Astrocyte (in vitro differentiated cells and primary cell): ENCODE measurements around the gene PDLIM1.

Source experiments
- EZH2 ChIP-seq: IDR thresholded peaks from 2 replicates; pipeline ENCODE4 v1.6.1; 2012; ENCODE audit warnings: mild to moderate bottlenecking, low read length, inconsistent platforms; ENCODE audit not compliant: insufficient read depth
- TF ChIP-seq, protein P1 (sequence below): IDR thresholded peaks from 2 replicates; pipeline ENCODE4 v1.5.1; 2011; ENCODE audit warnings: low read depth, mild to moderate bottlenecking, inconsistent platforms, low read length, moderate library complexity; ENCODE audit not compliant: insufficient read depth

DNA sequence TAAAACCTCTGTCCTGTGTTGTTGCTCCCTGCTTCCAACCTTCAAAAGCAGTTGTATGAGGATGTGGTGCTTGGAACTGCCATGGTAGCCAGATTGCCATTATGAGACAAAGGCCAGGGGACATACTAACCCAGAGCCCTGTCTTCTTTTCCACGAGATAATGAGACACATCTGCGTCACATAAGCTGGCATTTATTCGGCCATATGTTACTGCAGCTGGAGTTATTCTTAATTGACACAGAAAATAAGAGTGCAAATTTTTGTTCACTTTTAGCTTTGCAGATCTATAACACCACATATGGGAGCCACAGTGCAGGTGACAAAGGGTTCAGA is 15.5 kb upstream of the PDLIM1 start:
- TF ChIP-seq, protein P1, sequence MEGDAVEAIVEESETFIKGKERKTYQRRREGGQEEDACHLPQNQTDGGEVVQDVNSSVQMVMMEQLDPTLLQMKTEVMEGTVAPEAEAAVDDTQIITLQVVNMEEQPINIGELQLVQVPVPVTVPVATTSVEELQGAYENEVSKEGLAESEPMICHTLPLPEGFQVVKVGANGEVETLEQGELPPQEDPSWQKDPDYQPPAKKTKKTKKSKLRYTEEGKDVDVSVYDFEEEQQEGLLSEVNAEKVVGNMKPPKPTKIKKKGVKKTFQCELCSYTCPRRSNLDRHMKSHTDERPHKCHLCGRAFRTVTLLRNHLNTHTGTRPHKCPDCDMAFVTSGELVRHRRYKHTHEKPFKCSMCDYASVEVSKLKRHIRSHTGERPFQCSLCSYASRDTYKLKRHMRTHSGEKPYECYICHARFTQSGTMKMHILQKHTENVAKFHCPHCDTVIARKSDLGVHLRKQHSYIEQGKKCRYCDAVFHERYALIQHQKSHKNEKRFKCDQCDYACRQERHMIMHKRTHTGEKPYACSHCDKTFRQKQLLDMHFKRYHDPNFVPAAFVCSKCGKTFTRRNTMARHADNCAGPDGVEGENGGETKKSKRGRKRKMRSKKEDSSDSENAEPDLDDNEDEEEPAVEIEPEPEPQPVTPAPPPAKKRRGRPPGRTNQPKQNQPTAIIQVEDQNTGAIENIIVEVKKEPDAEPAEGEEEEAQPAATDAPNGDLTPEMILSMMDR, result no peak
- no peak for TF ChIP-seq EZH2
